AG20443 (cell line): Measurements from ENCODE around the gene PEPD.

ENCODE experiments used
- DNase-seq: peaks from one replicate; pipeline ENCODE4 v3.0.0; 2012; ENCODE audit warnings: low spot score, mixed read lengths

The PEPD gene

DNA sequence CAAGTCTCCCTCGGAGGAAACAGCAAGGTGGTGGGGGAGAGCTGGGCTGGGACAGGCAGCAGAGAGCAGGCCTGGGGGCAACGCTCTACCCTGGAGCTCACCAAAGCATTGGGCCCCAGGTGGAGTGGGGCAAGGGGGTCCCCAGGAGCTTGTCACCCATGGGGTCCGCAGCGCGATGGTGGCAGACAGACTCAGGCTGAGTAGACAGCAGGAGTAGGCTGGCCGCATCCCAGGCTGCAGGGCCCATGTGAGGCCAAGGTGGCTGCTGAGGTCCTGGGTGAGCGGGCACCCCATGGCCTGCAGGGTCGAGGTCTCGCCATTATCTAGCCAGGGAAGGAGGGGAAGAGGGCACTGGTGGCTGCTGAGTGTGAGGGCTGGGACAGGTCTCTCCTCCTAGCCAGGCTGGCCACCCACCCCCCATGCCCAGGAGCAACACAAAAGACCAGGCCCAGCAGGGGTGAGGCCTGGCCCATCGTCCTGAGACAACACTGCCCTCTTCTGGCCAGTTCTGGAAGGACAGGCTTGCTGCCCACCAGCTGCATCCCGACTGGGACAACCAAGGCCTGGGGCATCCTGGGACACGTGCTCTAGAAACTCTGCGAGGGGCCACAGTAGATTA, 115.0 kb downstream of the PEPD start:
- DNase-seq, result peak; percentile 92

- DNase-seq, result no peak
Measured at GRCh38 chr19:33405553-33406461, 115.8 kb downstream of the PEPD start.

DNA sequence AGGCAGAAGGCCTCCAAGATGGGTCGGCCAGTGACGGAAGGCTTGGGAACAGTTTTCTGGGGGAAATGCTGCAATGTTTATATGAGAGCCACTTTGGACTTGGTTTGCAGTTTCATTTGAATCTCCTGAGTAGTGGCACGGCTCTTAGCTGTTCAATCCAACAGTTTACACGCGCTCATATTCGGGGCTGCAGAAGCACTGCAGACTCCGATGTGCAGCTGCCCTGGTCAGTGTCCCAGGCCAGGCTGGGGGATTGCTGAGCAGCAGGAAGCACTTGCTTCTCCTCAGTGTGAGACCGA, 116.4 kb downstream of the PEPD start:
- DNase-seq, result no peak

DNA sequence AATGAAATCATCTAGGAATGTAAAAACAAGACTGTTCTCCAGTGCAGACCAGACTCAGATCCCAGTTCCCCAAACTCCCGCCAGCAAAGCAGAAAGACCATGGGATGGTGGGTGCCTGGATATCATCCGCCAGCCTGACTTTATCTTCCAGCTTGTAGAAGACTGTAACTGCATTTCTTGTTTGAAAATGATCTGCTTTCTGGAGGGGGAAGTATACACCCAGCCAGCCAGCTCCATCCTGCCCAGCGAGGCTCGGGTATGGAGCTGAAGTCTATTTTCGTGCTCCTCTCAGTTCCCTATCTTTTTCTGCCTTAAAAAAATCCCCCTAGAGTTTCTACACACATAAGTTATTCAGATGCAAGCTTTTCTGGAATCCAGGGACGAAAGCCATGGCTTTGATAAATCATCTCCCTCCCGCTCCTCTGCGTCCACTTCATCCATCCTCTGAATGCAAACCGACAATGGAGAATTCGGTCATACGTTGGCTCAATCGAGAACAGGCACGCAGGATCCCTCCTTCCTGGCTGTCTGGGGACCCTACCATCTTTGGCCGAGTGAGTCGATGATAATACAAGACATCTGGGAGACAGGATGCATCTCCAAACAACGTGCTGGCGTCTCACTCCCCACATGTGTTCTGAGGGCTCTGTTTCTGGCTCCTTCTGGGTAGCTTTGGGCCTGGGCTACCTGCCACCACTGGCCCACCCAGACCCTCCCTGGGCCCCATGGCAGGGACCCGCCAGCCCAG, 116.9 kb downstream of the PEPD start:
- DNase-seq, result no peak

- no peak for DNase-seq
Measured at GRCh38 chr19:33403973-33404304, 117.7 kb downstream of the PEPD start.

DNA sequence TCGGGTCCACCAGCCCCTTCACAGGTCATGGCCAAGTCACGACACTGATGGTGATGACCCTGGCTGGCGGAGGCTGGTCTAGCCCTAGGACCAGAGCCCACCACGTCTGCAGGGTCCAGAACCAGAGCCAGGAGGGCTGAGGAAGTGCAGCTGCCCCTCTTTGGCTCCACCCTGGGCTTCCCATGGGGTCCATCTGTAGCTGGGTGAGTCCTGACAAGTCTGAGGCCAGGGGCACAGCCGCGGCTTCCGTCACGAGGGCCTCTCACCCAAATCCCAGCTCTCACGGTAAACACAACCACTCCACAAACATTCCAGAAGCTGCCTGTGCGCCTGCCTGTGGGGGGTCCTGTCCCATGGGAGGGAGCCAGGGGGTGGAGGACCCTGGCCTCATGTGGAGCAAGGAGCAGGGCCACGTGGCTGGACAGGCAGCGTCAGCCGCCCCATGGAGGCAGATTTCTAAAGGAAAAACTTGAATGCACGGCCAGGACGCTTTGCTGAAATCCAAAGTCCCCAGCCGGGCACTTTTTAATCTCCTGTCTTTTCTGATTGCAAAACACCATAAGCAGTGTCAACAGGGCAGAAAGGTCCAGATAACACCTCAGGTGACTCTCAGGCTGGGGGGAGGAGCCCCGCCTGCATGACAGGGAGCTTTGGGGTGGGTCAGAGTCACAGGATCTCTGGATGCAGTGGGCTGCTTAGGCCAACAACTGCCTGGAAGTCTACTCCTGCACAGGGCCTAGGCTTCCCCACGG, 118.2 kb downstream of the PEPD start:
- DNase-seq, result no peak

DNA sequence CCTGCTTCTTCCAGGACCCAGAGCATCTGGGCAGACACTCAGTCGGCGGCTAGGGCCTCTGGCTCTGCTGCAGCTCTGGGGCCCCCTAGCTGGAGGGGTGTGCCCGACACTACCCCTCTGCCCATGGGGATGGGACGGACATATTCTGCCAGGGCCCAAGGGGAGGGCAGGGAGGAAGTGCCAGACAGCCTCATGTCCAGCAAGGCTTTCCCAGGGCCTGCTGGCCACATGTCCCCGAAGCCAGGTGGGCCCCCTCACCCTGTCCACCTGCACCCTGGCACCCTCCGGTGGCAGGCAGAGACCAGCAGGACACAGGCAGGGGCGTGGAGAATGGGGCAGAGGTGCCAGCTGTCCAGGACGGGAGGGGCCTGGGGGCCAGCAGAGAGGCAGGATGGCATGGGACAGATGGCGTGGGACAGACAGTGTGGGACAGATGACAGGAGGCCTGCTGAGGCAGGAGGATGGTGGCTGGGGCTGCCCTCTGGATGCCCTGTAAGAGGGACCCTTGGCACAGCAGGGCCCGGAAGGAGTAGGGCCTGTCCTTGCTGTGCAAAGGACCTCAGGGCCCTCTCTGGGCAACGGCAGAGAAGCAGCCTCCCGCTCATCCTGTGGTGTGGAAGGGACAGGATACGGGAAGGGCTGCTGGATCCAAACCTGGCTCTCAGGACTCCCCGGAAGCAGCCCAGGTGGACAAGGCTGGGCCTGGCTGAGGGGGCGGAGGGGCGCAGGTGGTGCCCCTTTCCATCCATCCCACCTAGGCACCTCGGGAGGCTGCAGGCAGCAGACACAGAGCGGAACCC, 119.0 kb downstream of the PEPD start:
- no peak for DNase-seq

- no peak for DNase-seq
Measured at GRCh38 chr19:33401683-33402420, 119.7 kb downstream of the PEPD start.

- DNase-seq, result no peak
Measured at GRCh38 chr19:33400856-33401682, 120.5 kb downstream of the PEPD start.

- no peak for DNase-seq
Measured at GRCh38 chr19:33399745-33400681, 121.6 kb downstream of the PEPD start.

- DNase-seq, result no peak
Measured at GRCh38 chr19:33399081-33399744, 122.4 kb downstream of the PEPD start.

- no peak for DNase-seq
Measured at GRCh38 chr19:33398361-33399060, 123.1 kb downstream of the PEPD start.

DNA sequence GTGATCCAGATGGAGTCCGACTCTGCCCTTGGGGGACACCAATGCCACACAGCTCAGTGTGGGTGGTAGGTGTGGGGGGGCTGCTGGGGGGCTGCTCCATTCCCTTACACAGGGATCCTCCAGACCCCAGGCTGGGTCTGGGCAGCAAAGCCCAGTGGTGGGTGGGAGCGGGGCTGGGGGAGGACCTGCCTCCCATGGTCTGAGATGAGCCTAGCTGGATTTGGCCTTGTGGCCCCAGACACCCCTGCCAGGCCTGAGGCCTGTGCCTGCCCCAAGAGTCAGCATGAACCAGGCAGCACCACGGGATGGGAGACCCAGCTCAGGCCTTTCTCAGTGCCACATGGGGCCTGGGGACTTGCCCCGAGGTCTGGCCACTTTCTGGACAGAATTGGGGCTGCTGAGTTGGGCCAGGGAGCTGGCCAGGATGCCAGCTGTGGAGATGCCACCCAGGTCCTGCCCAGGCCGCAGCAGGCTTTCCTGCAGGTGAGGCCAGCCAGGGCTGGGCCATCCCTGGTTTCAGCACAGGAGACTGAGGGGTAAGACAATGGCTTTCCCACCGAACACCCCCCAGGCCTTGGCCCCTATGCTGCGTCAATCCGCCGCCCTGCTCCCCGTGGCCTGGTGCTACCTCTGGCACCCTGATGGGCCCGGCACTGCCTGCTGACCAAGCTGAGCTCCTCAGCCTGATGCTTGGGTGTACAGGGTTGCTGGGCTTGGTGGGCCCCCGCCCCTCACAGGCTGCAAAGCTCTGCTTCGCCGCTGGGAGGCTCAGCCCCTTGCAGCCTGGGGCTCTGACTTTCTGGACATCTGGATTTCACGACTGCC, 123.8 kb downstream of the PEPD start:
- DNase-seq, result peak; percentile 52

- DNase-seq, result no peak
Measured at GRCh38 chr19:33396701-33397535, 124.7 kb downstream of the PEPD start.
